GM19099 (cell line): ENCODE results near the gene APBB3.

Source experiments
- POLR2A ChIP-seq: IDR thresholded peaks from 3 replicates; pipeline ENCODE4 v1.6.1; 2011; ENCODE audit warnings: low read depth; ENCODE audit not compliant: insufficient read length; ENCODE audit errors: extremely low read depth

The APBB3 gene

DNA sequence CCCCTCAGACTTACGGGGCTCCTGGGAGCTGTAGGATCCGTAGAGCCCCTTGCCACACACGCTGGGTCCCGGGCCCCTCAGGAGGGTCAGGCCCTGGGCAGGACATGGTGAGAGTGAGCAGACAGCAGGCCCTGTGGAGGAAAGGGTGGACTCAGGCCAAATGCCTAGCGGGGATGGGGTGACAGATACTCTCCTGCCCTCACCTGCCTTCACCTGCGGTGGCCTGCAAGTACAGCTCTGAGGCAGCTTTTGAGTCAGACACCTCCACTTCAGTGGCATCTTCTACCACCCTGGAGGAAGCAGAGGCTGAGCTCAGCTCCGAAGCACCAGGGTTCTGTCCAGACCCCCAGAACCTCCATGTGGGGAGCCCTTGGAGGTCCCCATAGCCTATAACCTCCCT is 26.5 kb upstream of the APBB3 start:
- no peak for TF ChIP-seq POLR2A

DNA sequence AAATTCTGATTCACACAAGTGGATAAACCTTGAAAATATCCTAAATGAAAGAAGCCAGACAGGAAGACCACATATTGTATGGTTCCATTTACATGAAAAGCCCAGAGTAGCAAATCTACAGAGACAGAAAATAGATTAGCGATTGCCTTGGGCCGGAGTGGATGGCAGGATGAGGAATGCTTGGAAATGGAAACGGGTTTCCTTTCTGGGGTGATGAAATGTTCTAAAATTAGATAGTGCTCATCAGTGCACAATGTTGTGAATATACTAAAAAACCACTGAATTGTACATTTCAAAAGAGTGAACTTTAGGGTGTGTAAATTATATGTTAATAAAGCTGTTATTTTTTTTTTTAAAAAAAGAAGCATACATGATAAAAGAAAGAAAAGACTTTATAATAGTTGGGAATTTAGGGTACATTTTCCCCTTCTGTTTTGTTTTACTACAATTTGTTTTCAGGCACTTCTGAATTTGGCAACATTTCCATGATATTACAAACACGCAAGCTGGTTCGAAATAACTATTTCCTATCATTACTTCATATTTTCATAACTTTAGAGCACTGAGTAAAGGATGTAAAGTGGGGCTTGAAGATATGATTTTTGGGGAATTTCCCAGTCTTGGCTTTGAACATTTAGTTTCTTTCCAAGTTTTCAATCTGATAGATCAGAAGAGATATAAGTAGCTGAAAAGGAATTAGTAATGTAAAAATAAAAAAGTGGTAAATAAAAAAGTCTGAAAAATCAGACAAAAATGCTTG is 24.1 kb upstream of the APBB3 start:
- TF ChIP-seq POLR2A, result no peak

DNA sequence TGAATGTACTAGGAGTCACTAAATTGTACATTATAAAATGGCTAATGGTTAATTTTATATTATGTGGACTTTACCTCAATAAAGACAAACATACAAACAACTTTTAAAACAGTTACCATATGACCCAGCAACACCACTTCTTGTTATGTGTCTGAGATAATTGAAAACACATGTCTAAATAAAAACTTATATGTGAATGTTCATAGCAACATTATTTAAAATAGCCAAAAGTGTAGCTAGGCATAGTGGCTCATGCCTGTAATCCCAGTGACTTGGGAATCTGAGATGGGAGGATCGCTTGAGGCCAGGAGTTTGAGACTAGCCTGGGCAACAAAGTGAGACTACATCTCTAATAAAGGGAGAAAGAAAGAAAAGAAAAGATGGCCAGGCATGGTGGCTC is 23.1 kb upstream of the APBB3 start:
- no peak for TF ChIP-seq POLR2A

DNA sequence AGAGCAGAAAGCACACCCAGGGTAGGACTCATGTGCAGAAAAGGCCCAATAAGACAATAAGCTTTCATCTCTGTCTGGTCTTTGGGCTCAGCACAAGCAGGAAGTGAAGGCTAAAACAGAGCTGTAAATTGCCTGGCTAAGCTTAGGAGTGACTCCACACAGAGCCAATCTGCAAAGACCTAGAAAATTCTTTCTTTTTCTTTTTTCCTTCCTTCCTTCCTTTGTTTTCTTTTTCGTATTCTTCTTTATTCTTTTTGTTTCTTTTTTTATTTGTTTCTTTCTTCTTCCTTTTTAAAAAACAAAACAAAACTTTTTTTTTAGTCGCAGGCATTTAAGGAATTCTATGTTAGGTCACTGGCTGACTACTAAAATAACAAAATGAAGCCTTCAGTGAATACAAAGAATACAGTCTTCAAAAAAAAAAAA is 12.4 kb upstream of the APBB3 start:
- TF ChIP-seq POLR2A, result no peak

DNA sequence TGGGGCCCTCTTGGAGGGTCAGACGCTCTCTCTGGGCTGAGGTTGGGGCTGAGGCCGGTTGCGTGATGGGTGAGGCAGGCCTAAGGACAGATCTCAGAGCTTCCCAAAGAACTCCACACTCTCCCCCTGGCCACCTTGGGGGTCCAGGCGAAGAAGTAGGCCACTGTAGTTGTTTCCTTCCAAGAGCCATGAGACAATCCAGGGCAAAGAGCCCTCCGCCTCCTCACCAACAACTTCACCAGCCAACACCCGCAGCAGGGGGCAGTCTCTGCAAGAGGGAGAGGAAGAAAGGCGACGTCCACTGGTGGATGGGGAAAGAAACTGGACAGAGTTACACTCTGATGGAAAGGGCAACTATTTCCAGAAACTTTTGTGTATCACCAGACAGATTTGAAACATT is 10.9 kb upstream of the APBB3 start:
- no peak for TF ChIP-seq POLR2A

DNA sequence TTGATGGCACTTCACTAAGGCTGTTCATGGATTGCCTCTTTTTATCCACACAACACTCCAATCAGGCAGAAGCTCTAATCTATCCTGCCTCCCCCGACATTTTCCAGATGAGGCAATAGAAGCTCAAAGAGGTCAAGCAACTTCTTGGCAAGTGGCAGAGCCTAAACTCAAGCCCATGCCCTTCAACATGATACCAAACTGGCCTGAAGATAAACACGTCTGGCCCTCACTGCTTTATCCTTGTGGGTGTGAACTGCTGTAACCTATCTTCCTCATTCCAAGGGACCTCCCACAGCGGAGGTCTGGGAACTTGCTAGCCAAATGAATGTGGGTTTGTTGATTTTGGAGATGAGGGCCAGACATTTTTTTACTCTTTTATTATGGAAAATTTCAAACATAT is 9.8 kb upstream of the APBB3 start:
- no peak for TF ChIP-seq POLR2A

DNA sequence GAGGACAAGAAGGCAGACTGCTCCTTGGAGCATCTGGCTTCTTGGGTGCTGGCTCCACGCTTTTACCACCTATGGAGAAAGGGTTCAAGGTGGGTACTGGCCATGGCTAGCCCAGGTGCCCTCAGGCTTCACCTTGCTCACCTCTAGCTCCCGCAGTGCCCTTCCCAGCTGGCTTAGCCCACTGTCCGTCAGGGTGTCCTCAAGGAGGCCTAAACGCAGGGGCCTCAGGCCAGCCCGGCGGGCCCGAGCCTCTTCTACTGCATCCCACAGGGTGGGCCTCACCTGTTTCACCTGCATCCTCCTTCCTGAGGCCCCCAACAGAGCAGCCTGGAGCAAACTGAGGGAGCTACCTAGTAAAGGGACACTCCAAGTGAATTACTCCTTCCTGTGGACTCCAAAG is 9.3 kb upstream of the APBB3 start:
- no peak for TF ChIP-seq POLR2A

DNA sequence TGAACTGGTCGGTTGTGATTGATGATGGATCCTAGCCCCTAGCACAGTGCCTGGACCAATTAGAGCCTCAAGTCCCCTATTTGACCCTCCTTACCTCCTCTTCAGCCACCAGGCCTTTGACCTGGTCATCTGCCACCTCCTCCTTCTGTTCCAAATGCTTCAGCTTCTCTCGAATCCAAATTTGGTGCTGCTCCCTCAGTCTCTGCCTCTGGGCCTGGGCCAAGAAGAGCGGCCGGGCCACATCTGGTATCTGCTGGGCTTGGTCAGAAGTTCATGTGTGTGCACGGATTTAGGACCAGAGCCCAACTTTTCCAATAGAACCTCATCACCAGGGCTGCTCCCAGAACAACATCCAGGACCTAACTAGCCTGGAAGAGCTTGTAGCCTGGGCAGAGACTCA is 6.7 kb upstream of the APBB3 start:
- no peak for TF ChIP-seq POLR2A

DNA sequence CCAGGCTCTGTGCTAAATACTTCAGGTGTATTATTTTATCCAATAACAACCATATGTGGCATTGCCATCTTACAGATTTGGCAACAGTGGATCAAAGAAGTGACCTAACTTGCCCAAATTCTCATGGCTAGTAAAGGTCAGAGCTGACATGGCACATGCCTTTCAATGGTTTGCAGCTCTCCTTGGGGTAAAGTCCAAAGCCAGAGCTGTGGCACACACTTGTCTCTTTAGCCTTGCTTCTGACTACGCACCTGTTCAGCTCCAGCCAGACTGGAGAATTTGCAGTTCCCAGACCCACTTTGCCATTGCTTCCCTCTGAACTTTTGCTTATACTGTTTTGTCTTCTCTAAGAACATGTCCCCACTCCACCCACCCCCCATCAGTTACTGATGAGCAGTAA is 6.1 kb upstream of the APBB3 start:
- TF ChIP-seq POLR2A, result no peak

DNA sequence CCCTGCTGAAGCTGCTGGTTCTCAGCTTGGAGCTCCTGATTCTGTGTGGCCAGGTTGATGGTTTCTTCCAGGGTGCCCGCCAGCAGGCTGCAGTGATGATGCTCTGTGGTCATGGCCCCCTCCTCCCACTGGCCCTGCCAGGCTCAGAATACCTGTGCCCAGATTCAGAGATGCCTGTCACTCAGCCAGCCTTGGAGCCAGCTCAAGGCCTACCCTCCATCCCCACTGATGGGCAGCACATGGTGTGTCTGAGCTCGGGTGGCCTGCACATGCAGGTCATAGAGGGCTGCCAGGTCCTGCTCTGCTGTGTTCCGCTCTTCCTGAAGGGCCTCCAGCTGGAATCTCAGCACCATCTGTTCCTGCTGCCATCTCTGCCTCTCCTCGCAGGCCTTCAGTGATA is 5.7 kb upstream of the APBB3 start:
- TF ChIP-seq POLR2A, result no peak

DNA sequence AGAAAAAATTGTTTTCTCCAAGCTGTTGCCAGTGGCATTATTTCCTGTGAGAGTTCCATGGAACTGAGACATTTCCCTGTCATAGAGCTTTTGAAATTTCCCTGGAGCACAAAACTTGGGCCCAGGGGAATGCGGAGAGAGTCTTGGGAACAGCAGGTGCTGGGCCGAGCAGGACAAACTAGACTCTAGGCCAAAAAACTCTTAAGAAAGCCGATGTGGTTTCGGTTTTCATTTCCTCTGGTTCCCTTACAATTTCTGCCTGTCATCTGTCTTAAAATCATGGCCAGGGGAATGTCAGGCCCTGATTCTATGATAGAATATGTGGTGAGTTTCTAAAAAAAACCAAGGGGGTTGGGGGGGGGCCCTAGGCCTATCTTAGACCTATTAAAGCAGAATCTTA is 4.8 kb upstream of the APBB3 start:
- no peak for TF ChIP-seq POLR2A

DNA sequence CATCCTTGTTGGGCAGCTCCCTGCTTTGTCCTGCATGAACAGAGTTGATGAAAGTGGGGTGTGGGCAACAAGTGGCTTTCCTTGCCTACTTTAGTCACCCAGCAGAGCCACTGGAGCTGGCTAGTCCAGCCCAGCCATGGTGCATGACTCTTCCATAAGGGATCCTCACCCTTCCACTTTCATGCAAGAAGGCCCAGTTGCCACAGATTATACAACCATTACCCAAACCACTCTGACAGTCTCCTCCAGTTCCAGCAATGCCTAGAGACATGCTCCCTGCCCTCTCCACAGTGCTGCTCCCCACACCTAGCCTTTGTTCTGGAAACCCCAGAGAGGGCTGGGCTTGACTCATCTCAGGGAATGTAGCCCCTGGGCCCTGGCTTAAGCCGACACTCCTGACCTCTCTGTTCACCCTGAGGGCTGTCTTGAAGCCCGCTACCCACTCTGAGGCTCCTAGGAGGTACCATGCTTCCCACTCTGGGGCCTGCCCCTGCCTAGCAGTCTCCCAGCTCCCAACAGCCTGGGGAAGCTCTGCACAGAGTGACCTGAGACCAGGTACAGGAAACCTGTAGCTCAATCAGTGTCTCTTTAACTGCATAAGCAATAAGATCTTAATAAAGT is 4.2 kb upstream of the APBB3 start:
- no peak for TF ChIP-seq POLR2A

DNA sequence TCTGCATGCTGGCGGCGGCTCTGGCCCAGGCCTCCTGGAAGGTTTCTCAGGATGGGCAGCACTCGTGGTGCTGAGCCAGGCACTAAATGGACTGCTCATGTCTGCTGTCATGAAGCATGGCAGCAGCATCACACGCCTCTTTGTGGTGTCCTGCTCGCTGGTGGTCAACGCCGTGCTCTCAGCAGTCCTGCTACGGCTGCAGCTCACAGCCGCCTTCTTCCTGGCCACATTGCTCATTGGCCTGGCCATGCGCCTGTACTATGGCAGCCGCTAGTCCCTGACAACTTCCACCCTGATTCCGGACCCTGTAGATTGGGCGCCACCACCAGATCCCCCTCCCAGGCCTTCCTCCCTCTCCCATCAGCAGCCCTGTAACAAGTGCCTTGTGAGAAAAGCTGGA is 3.5 kb upstream of the APBB3 start:
- no peak for TF ChIP-seq POLR2A

DNA sequence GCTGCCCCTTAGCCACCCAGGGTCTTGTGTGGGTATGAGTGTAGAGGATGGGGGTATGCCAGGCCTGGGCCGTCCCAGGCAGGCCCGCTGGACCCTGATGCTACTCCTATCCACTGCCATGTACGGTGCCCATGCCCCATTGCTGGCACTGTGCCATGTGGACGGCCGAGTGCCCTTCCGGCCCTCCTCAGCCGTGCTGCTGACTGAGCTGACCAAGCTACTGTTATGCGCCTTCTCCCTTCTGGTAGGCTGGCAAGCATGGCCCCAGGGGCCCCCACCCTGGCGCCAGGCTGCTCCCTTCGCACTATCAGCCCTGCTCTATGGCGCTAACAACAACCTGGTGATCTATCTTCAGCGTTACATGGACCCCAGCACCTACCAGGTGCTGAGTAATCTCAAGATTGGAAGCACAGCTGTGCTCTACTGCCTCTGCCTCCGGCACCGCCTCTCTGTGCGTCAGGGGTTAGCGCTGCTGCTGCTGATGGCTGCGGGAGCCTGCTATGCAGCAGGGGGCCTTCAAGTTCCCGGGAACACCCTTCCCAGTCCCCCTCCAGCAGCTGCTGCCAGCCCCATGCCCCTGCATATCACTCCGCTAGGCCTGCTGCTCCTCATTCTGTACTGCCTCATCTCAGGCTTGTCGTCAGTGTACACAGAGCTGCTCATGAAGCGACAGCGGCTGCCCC is 2.9 kb upstream of the APBB3 start:
- no peak for TF ChIP-seq POLR2A

DNA sequence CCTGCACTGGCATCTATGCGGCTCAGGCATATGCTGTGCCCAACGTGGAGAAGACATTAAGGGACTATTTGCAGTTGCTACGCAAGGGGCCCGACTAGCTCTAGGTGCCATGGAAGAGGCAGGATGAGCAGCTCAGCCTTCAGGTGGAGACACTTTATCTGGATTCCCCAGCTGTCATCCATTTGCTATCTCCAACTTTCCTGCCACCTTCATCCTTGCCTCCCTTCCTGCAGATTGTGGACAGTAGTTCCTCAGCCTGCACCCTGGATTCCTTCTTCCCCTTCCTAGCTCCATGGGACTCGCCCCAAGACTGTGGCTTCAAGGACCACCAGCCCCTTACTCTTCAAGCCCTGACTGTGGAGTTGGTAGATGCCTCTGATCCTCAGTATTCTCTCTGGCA is 2.3 kb upstream of the APBB3 start:
- TF ChIP-seq POLR2A, result no peak

DNA sequence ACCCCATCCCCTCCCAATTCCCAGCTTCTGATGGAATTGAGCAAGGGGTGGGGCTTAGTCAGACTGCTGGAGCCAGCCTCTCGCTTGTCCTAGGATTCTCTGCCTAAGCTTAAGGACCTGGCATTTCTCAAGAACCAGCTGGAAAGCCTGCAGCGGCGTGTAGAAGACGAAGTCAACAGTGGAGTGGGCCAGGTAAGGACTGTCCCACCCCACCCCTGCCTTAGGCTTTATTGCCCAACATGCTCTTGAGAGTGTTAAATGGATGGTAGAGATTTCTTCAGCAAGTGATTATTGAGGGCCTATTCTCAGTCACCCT is 1.3 kb upstream of the APBB3 start:
- TF ChIP-seq POLR2A, result no peak

DNA sequence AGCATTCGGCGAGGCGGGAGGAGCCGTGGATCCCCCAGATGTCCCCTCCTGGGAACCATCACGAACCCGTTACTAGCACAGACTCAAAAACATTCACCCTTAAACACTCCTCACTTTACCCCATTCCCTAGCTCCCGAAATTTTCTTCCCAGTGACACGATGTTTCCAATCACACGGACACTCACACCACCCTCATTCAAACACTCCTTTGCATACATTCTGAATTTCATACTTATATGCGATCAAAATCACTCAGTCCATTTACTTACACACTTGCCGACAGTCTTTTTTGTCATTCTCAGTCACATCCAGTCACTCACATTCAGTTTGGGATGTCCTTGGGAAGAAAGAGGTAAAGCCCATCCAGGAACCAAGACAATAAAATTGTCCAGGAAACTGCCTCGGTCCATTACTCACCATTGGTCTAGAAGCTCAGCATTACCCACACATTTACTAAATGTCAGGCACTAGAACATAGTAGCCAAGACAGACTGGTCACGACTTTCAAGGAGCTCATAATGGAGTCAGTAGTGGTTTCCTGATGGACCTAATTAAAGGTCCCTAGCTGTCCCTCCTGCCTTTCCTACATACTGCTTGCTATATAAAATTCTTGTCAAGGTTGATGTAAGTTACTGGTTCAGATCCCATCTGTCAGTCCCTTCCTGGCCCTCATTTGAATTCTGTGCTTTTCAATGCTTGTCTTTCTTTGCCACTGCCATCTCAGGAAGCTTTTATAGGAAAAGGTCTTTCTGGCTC is 804 bp upstream of the APBB3 start:
- no peak for TF ChIP-seq POLR2A

DNA sequence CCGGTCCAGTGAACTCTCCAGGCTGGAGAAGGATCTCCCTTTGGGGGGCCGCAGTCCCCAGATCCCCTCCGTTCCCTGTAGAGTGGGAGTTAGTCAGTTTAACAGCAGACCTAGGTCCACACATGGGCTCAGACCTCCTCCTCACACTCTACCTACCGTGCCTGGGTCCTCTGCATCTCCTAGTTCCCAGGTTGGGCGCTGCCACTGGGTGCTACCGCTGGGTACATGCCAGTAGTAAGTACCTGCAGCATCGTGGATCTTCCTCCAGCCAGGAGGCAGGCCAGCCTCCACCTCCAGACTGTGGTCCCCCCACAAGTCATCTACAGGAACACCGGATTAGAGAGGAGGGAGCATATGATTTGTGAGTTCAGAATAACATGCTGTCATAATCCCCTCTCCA is 802 bp downstream of the APBB3 start:
- no peak for TF ChIP-seq POLR2A
